IMR-90 (cell line): Measurements from ENCODE around the gene TMOD1. TPM values are rescaled to one million over a fixed set of nuclear protein-coding genes. Genes with fewer than 3 reads are reported as not detected.
A peak's percentile ranks its signal among the peaks of the same experiment; 100 is the strongest.

Source experiments
- ATAC-seq: fragments of 200-7000 bp; cut with Tn5 transposase; 2 replicates; pipeline ENCODE4 v1.9.1; 2020; ENCODE audit warnings: low read depth, mild to moderate bottlenecking, moderate library complexity
- BruUV-seq: library from RNA; stranded (reverse); fragments of 400-500 nt; replicated peaks from 2 replicates; lab custom pipeline; 2021; lab: Mats Ljungman, UMichigan
- CTCF ChIA-PET: fragments of 300-600 bp; formaldehyde crosslinking; extraction: SDS; loops from one replicate; lab custom pipeline; 2021; ENCODE audit warnings: antibody characterized with exemption; lab: Yijun Ruan, JAX
- POLR2A ChIA-PET: fragments of 300-600 bp; sonication (Branson Sonifier 250); formaldehyde crosslinking; loops from one replicate; lab custom pipeline; 2022; ENCODE audit warnings: antibody characterized with exemption; ENCODE audit not compliant: unreplicated experiment; lab: Charles Lee
- DNase-seq: peaks from one replicate; pipeline ENCODE4 v3.0.0; 2013
- H2AFZ ChIP-seq: replicated peaks from 2 replicates; pipeline ENCODE3; 2013; ENCODE audit warnings: low read length, mild to moderate bottlenecking; ENCODE audit not compliant: poor library complexity
- H2AK5ac ChIP-seq: 2 replicates; pipeline ENCODE4 v1.6.1; 2013; ENCODE audit warnings: low read depth, low read length, inconsistent platforms
- H2AK9ac ChIP-seq: replicated peaks from 2 replicates; pipeline ENCODE3; 2013; ENCODE audit warnings: mild to moderate bottlenecking, low read depth, low read length, moderate library complexity; ENCODE audit not compliant: poor library complexity
- H2BK120ac ChIP-seq: 2 replicates; pipeline ENCODE4 v1.6.1; 2013; ENCODE audit warnings: low read depth, low read length, inconsistent platforms
- H2BK15ac ChIP-seq: 3 replicates; pipeline ENCODE4 v1.6.1; 2013; ENCODE audit warnings: low read depth, low read length, inconsistent platforms
- H2BK20ac ChIP-seq: 2 replicates; pipeline ENCODE4 v1.6.1; 2013; ENCODE audit warnings: low read depth, mild to moderate bottlenecking, inconsistent platforms, low read length, moderate library complexity
- H2BK5ac ChIP-seq: 2 replicates; pipeline ENCODE4 v1.6.1; 2013; ENCODE audit warnings: mild to moderate bottlenecking, low read depth, low read length, inconsistent platforms; ENCODE audit not compliant: poor library complexity, severe bottlenecking
- H3K14ac ChIP-seq: replicated peaks from 2 replicates; pipeline ENCODE4 v1.6.1; 2013; ENCODE audit warnings: low read depth, low read length, inconsistent platforms
- H3K18ac ChIP-seq: 2 replicates; pipeline ENCODE4 v1.6.1; 2013; ENCODE audit warnings: low read depth, low read length, control low read depth
- H3K23ac ChIP-seq: 2 replicates; pipeline ENCODE4 v1.6.1; 2013; ENCODE audit warnings: low read depth, low read length, inconsistent platforms
- H3K27ac ChIP-seq: 2 replicates; pipeline ENCODE4 v1.5.1; 2013; ENCODE audit warnings: mild to moderate bottlenecking, control low read depth, low read length; ENCODE audit not compliant: insufficient read depth
- H3K27me3 ChIP-seq: 2 replicates; pipeline ENCODE4 v1.6.1; 2013; ENCODE audit warnings: low read length; ENCODE audit not compliant: control insufficient read depth, insufficient read depth
- H3K36me3 ChIP-seq: 2 replicates; pipeline ENCODE4 v1.6.1; 2013; ENCODE audit warnings: low read length, mixed read lengths; ENCODE audit not compliant: control insufficient read depth, insufficient read depth
- H3K4ac ChIP-seq: 2 replicates; pipeline ENCODE4 v1.6.1; 2013; ENCODE audit warnings: low read depth, low read length, inconsistent platforms
- H3K4me1 ChIP-seq: 2 replicates; pipeline ENCODE4 v1.6.1; 2013; ENCODE audit warnings: low read length, mixed read lengths; ENCODE audit not compliant: control insufficient read depth, insufficient read depth
- H3K4me2 ChIP-seq: 2 replicates; pipeline ENCODE4 v1.6.1; 2013; ENCODE audit warnings: low read depth, mild to moderate bottlenecking, control low read depth, low read length, moderate library complexity
- H3K4me3 ChIP-seq: 2 replicates; pipeline ENCODE4 v1.5.1; 2013; ENCODE audit warnings: low read depth, mild to moderate bottlenecking, control low read depth, low read length, moderate library complexity; ENCODE audit not compliant: insufficient read depth
- H3K56ac ChIP-seq: 2 replicates; pipeline ENCODE4 v1.6.1; 2013; ENCODE audit warnings: low read length, inconsistent platforms; ENCODE audit not compliant: insufficient read depth; ENCODE audit errors: extremely low read depth
- H3K79me1 ChIP-seq, 2 experiments: 2 replicates each; pipeline ENCODE4 v1.6.1; 2013; ENCODE audit warnings: low read length in 2 of 2, inconsistent platforms in 1 of 2, low read depth in 1 of 2
- H3K9ac ChIP-seq: 2 replicates; pipeline ENCODE4 v1.6.1; 2013; ENCODE audit warnings: low read depth, low read length, control low read depth
- H3K9me1 ChIP-seq: 2 replicates; pipeline ENCODE4 v1.6.1; 2013; ENCODE audit warnings: low read length, inconsistent platforms; ENCODE audit not compliant: insufficient read depth
- H3K9me3 ChIP-seq: 2 replicates; pipeline ENCODE4 v1.6.1; 2013; ENCODE audit warnings: low read length; ENCODE audit not compliant: control insufficient read depth, insufficient read depth
- H4K20me1 ChIP-seq: 2 replicates; pipeline ENCODE4 v1.6.1; 2013; ENCODE audit warnings: low read length, inconsistent platforms; ENCODE audit not compliant: insufficient read depth
- H4K5ac ChIP-seq: 2 replicates; pipeline ENCODE4 v1.6.1; 2013; ENCODE audit warnings: mild to moderate bottlenecking, low read depth, low read length, control low read depth
- H4K8ac ChIP-seq, 2 experiments: 2 replicates each; pipeline ENCODE4 v1.6.1; 2013; ENCODE audit warnings: low read depth in 2 of 2, low read length in 2 of 2, control low read depth in 1 of 2, inconsistent platforms in 1 of 2
- H4K91ac ChIP-seq: 2 replicates; pipeline ENCODE4 v1.6.1; 2013; ENCODE audit warnings: low read depth, low read length, inconsistent platforms; ENCODE audit not compliant: insufficient read depth
- BHLHE40 ChIP-seq: fragments of 150-350 bp; IDR thresholded peaks from 2 replicates; pipeline ENCODE4 v1.6.1; 2016; ENCODE audit warnings: mild to moderate bottlenecking, low read depth, low read length
- CEBPB ChIP-seq: IDR thresholded peaks from 2 replicates; pipeline ENCODE4 v1.6.1; 2012; ENCODE audit warnings: low read depth, low read length, improper control_type of control experiment
- CHD1 ChIP-seq: IDR thresholded peaks from 2 replicates; pipeline ENCODE4 v1.6.1; 2012; ENCODE audit warnings: low read depth, low read length, improper control_type of control experiment
- FOS ChIP-seq: fragments of 150-350 bp; IDR thresholded peaks from 2 replicates; pipeline ENCODE4 v1.6.1; 2016; ENCODE audit warnings: low read depth, low read length
- MAFK ChIP-seq: IDR thresholded peaks from 2 replicates; pipeline ENCODE4 v1.6.1; 2012; ENCODE audit warnings: low read depth, low read length, improper control_type of control experiment
- MAZ ChIP-seq: IDR thresholded peaks from 2 replicates; pipeline ENCODE4 v1.6.1; 2012; ENCODE audit warnings: low read depth, mild to moderate bottlenecking, low read length, improper control_type of control experiment, moderate library complexity, borderline replicate concordance
- MXI1 ChIP-seq: IDR thresholded peaks from 2 replicates; pipeline ENCODE4 v1.6.1; 2012; ENCODE audit warnings: low read depth, mild to moderate bottlenecking, low read length, moderate library complexity, borderline replicate concordance
- NFE2L2 ChIP-seq: fragments of 150-350 bp; IDR thresholded peaks from 2 replicates; pipeline ENCODE4 v1.6.1; 2016; ENCODE audit warnings: low read depth, mild to moderate bottlenecking, low read length
- POLR2A ChIP-seq: IDR thresholded peaks from 2 replicates; pipeline ENCODE4 v1.6.1; 2012; ENCODE audit warnings: mild to moderate bottlenecking, low read depth, low read length
- RAD21 ChIP-seq: IDR thresholded peaks from 2 replicates; pipeline ENCODE4 v1.6.1; 2012; ENCODE audit warnings: low read length, improper control_type of control experiment
- RCOR1 ChIP-seq: IDR thresholded peaks from 2 replicates; pipeline ENCODE4 v1.6.1; 2012; ENCODE audit warnings: mild to moderate bottlenecking, low read length, improper control_type of control experiment; ENCODE audit not compliant: insufficient replicate concordance
- RFX5 ChIP-seq: IDR thresholded peaks from 2 replicates; pipeline ENCODE4 v1.8.0; 2012; ENCODE audit warnings: low read depth, mild to moderate bottlenecking, low read length, moderate library complexity
- SMC3 ChIP-seq: fragments of 150-350 bp; IDR thresholded peaks from 2 replicates; pipeline ENCODE4 v1.6.1; 2016; ENCODE audit warnings: low read depth, mild to moderate bottlenecking, antibody characterized with exemption, low read length, moderate library complexity
- WGBS, 2 experiments: methylation state at CpG; one replicate each; pipeline versions ENCODE4 v1.1.5 to v1.1.7; 2013; ENCODE audit warnings: missing lambda C conversion rate in 2 of 2; ENCODE audit not compliant: insufficient read length in 1 of 2; ENCODE audit errors: extremely low coverage in 2 of 2; 5-methylcytosine and 5-hydroxymethylcytosine counted together
- dilution Hi-C: fragments of 300-500 bp; cut with HindIII; formaldehyde crosslinking; loops from one replicate; pipeline ENCODE4 v1.14.3; 2018; ENCODE audit warnings: low sequenced_read_pairs; ENCODE audit not compliant: unreplicated experiment
- in situ Hi-C: fragments of 300-500 bp; cut with MboI; formaldehyde crosslinking; loops from 3 replicates; pipeline ENCODE4 v1.14.3; 2019; ENCODE audit warnings: low sequenced_read_pairs, inconsistent platforms, mixed read lengths
- intact Hi-C: fragments of 100-400 bp; cut with micrococcal nuclease; formaldehyde crosslinking; loops from 2 replicates; pipeline ENCODE4 v1.10.0; 2022
- polyA plus RNA-seq, 3 experiments: library from polyadenylated mRNA; depleted of rRNA; stranded (reverse); fragments of >200 nt; gene quantifications; 2 replicates each; pipeline ENCODE4 v1.2.3, GENCODE V29; 2012; ENCODE audit warnings: low replicate concordance in 1 of 3
- total RNA-seq: library from RNA; depleted of rRNA; stranded (reverse); fragments of >200 nt; gene quantifications from 2 replicates; pipeline ENCODE4 v1.2.3, GENCODE V29; 2012
- TF ChIP-seq, protein P1 (sequence below): fragments of 150-350 bp; IDR thresholded peaks from 2 replicates; pipeline ENCODE4 v1.6.1; 2017; ENCODE audit warnings: mild to moderate bottlenecking, antibody characterized with exemption, low read length, low read depth
- TF ChIP-seq, protein P2 (sequence below): fragments of 150-350 bp; IDR thresholded peaks from 2 replicates; pipeline ENCODE4 v1.6.1; 2016; ENCODE audit warnings: low read depth, mild to moderate bottlenecking, low read length, moderate library complexity, borderline replicate concordance
- TF ChIP-seq, protein P3 (sequence below): conservative IDR thresholded peaks from 2 replicates; pipeline ENCODE4 v1.5.1; 2012; ENCODE audit warnings: mild to moderate bottlenecking, low read depth, low read length, improper control_type of control experiment

TMOD1 gene
- total and polyA plus RNA-seq, 2 of the 4 experiments (the other 2 are of a cell fraction) = 0.18 to 0.38 TPM

DNA sequence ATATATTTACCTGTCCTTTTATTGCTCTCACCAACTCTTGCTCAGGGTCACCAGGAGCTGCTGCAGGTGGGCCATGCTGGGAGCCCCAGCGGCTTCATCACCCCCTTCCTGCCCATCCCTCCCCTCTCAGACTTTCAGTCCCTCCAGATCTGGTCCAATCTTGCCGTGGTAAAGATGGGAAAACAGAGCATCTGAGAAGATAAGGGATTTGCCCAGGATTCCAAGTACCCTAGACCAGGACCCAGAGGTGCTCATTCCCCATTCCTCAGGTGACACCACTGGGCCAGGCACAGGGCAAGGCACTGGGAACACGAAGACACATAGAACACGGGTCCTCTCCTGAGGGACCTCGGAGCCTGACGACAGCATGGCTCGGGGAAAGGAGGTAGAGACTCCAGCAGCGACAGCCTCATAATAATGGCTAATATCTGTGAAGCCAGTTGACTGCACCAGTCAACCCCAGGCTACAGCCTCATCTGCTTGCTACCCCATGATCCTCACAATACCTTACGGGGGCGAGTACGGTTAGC lies 18.0 kb downstream of the TMOD1 start:
- ChIA-PET POLR2A (no interaction called here), CTCF (interaction anchor here (1.1 to 1.8 kb wide), 2 partner anchors 16 to 79 kb away, joined by 3 to 4 read pairs; no protein-coding TSS in a partner anchor)
- TF ChIP-seq, protein P1, sequence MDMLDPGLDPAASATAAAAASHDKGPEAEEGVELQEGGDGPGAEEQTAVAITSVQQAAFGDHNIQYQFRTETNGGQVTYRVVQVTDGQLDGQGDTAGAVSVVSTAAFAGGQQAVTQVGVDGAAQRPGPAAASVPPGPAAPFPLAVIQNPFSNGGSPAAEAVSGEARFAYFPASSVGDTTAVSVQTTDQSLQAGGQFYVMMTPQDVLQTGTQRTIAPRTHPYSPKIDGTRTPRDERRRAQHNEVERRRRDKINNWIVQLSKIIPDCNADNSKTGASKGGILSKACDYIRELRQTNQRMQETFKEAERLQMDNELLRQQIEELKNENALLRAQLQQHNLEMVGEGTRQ = no peak
- TF ChIP-seq MXI1 (no peak), NFE2L2 (no peak), CEBPB (no peak), MAZ (no peak), MAFK (no peak), BHLHE40 (no peak), RFX5 (no peak), RAD21 (no peak), POLR2A (no peak), SMC3 (no peak), CHD1 (no peak), RCOR1 (no peak), FOS (no peak)
- TF ChIP-seq, protein P2, sequence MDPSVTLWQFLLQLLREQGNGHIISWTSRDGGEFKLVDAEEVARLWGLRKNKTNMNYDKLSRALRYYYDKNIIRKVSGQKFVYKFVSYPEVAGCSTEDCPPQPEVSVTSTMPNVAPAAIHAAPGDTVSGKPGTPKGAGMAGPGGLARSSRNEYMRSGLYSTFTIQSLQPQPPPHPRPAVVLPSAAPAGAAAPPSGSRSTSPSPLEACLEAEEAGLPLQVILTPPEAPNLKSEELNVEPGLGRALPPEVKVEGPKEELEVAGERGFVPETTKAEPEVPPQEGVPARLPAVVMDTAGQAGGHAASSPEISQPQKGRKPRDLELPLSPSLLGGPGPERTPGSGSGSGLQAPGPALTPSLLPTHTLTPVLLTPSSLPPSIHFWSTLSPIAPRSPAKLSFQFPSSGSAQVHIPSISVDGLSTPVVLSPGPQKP = no peak
- TF ChIP-seq, protein P3, sequence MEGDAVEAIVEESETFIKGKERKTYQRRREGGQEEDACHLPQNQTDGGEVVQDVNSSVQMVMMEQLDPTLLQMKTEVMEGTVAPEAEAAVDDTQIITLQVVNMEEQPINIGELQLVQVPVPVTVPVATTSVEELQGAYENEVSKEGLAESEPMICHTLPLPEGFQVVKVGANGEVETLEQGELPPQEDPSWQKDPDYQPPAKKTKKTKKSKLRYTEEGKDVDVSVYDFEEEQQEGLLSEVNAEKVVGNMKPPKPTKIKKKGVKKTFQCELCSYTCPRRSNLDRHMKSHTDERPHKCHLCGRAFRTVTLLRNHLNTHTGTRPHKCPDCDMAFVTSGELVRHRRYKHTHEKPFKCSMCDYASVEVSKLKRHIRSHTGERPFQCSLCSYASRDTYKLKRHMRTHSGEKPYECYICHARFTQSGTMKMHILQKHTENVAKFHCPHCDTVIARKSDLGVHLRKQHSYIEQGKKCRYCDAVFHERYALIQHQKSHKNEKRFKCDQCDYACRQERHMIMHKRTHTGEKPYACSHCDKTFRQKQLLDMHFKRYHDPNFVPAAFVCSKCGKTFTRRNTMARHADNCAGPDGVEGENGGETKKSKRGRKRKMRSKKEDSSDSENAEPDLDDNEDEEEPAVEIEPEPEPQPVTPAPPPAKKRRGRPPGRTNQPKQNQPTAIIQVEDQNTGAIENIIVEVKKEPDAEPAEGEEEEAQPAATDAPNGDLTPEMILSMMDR = no peak
- no peak overlapping the region for H3K27ac ChIP-seq
- H3K9me3 ChIP-seq = no peaks in the 10 kb centered on the region
- peak overlapping the region; percentile 78; the same call in 1 of the 2 replicates for H2BK20ac ChIP-seq
- peak overlapping the region; percentile 65; the same call in 2 of the 3 replicates for H2BK15ac ChIP-seq
- no peaks in the 10 kb centered on the region for H3K79me1 ChIP-seq
- H2AFZ ChIP-seq = no peak overlapping the region
- H3K4ac ChIP-seq = peak overlapping the region; percentile 49
- no peak overlapping the region for H2BK5ac ChIP-seq
- H3K27me3 ChIP-seq = peaks cover 6% of the 10 kb centered on the region
- peak overlapping the region; percentile 63 for H2AK5ac ChIP-seq
- in situ Hi-C loops (no loop called here), intact Hi-C loops (no loop called here), dilution Hi-C loops (no loop called here)
- H3K4me2 ChIP-seq = no peak overlapping the region
- no peak overlapping the region for H3K18ac ChIP-seq
- no peak overlapping the region for H3K23ac ChIP-seq
- H3K9ac ChIP-seq = no peak overlapping the region
- peaks cover 2% of the 10 kb centered on the region; the same call in 1 of the 2 replicates for H3K36me3 ChIP-seq
- H2AK9ac ChIP-seq = no peak overlapping the region
- H4K5ac ChIP-seq = no peak overlapping the region
- H2BK120ac ChIP-seq = peak overlapping the region; percentile 58; the same call in 1 of the 2 replicates
- BruUV-seq = no TSS peak
- peaks cover 16% of the 10 kb centered on the region for H3K9me1 ChIP-seq
- no peak overlapping the region for H3K4me3 ChIP-seq
- WGBS, 2 experiments = 100% methylated on average over 5 of the region's 11 CpGs; no CpG with 5 or more reads in 1 of the 2 experiments
- ATAC-seq (no peak), DNase-seq (no peak)
- H4K8ac ChIP-seq = no peak overlapping the region
- H4K91ac ChIP-seq = no peak overlapping the region
- peaks cover 10% of the 10 kb centered on the region; the same call in 1 of the 2 replicates for H3K4me1 ChIP-seq
- H4K20me1 ChIP-seq = 0 out of 2 replicates have a peak, but pooled peaks cover 6% of the 10 kb centered on the region
- H3K14ac ChIP-seq = no peak overlapping the region
- H3K56ac ChIP-seq = no peak overlapping the region
